ENCODE results near the gene RTKN2. TPM values are rescaled to one million over a fixed set of nuclear protein-coding genes. Genes with fewer than 3 reads are reported as not detected.

Gene RTKN2
- total and polyA plus RNA-seq, 9 of the 15 experiments (the other 6 are each of a cell fraction or from before 2014, with no cell fraction given) = 0.03 to 0.11 (median 0.05) TPM; not detected in 2

DNA sequence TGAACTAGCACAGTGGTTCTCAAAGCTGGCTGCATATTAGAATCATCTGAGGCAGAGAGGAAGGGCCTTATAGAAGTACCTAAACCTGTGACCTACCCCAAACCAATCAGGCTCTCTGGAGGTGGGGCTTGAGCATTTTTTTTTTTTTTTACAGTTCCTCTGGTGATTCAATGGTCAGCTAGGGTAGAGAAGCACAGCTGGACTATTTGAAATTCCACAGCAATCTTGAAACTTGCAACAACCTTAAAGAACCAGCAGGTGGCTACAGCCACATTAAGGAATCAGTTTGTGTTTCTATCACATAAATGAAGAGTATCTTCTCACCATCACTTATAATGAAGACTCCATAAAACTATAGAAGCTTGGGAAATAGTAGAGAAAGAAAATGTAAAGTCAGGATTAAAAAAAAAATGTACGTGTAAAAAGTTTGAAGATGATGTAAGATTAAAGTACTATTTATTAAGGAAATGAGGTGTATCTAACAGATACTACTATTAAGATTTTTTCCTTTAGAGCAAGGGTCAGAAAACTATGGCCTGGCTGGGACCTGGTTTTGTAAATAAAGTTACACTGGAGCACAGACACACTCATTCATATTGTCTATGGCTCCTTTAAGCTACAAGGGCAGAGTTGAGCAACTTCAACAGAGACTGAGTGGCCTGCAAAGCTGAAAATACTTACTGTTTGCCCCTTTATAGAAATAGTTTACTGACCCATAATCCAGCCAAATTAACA lies 3.8 kb downstream of the RTKN2 start (continued):
- TF ChIP-seq MECOM (CRISPR knock-in tag; IDR thresholded peaks at IDR 0.05) (no peak), ELF4 (CRISPR knock-in tag; IDR thresholded peaks at IDR 0.05) (no peak), RAD21 (CRISPR knock-in tag; conservative IDR thresholded peaks at IDR 0.05 in 1 of 2, IDR thresholded peaks at IDR 0.05 in 1 of 2) (peak in 1 of 2 experiments; percentile 54; a peak in 2 of 4 replicates), ZBED1 (IDR thresholded peaks at IDR 0.05) (no peak), DNMT1 (IDR thresholded peaks at IDR 0.05) (no peak), CEBPG (CRISPR knock-in tag; IDR thresholded peaks at IDR 0.05) (no peak), CEBPG (tag; conservative IDR thresholded peaks at IDR 0.05 in 1 of 2, IDR thresholded peaks at IDR 0.05 in 1 of 2) (0 out of 4 replicates have a peak, but pooled peaks of 1 of the 2 experiments have one; percentile 19), ZNF384 (IDR thresholded peaks at IDR 0.05; ENCODE audit: low read depth, low read length) (peak; percentile 89), TAF15 (IDR thresholded peaks at IDR 0.05; ENCODE audit: low read depth, low read length) (no peak), OTX1 (CRISPR knock-in tag; IDR thresholded peaks at IDR 0.05) (no peak), DIDO1 (tag; IDR thresholded peaks at IDR 0.05; ENCODE audit: low read depth) (no peak)
- TF ChIP-seq, protein P1, sequence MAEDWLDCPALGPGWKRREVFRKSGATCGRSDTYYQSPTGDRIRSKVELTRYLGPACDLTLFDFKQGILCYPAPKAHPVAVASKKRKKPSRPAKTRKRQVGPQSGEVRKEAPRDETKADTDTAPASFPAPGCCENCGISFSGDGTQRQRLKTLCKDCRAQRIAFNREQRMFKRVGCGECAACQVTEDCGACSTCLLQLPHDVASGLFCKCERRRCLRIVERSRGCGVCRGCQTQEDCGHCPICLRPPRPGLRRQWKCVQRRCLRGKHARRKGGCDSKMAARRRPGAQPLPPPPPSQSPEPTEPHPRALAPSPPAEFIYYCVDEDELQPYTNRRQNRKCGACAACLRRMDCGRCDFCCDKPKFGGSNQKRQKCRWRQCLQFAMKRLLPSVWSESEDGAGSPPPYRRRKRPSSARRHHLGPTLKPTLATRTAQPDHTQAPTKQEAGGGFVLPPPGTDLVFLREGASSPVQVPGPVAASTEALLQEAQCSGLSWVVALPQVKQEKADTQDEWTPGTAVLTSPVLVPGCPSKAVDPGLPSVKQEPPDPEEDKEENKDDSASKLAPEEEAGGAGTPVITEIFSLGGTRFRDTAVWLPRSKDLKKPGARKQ (CRISPR knock-in tag; IDR thresholded peaks at IDR 0.05) = no peak
- TF ChIP-seq, protein P2, sequence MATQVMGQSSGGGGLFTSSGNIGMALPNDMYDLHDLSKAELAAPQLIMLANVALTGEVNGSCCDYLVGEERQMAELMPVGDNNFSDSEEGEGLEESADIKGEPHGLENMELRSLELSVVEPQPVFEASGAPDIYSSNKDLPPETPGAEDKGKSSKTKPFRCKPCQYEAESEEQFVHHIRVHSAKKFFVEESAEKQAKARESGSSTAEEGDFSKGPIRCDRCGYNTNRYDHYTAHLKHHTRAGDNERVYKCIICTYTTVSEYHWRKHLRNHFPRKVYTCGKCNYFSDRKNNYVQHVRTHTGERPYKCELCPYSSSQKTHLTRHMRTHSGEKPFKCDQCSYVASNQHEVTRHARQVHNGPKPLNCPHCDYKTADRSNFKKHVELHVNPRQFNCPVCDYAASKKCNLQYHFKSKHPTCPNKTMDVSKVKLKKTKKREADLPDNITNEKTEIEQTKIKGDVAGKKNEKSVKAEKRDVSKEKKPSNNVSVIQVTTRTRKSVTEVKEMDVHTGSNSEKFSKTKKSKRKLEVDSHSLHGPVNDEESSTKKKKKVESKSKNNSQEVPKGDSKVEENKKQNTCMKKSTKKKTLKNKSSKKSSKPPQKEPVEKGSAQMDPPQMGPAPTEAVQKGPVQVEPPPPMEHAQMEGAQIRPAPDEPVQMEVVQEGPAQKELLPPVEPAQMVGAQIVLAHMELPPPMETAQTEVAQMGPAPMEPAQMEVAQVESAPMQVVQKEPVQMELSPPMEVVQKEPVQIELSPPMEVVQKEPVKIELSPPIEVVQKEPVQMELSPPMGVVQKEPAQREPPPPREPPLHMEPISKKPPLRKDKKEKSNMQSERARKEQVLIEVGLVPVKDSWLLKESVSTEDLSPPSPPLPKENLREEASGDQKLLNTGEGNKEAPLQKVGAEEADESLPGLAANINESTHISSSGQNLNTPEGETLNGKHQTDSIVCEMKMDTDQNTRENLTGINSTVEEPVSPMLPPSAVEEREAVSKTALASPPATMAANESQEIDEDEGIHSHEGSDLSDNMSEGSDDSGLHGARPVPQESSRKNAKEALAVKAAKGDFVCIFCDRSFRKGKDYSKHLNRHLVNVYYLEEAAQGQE (IDR thresholded peaks at IDR 0.05; ENCODE audit: borderline replicate concordance) = peak; percentile 35; the same call in 1 of the 2 replicates
- TF ChIP-seq, protein P2 (CRISPR knock-in tag; IDR thresholded peaks at IDR 0.05; ENCODE audit: low read depth) = no peak
- TF ChIP-seq, protein P3, sequence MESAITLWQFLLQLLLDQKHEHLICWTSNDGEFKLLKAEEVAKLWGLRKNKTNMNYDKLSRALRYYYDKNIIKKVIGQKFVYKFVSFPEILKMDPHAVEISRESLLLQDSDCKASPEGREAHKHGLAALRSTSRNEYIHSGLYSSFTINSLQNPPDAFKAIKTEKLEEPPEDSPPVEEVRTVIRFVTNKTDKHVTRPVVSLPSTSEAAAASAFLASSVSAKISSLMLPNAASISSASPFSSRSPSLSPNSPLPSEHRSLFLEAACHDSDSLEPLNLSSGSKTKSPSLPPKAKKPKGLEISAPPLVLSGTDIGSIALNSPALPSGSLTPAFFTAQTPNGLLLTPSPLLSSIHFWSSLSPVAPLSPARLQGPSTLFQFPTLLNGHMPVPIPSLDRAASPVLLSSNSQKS (CRISPR knock-in tag; IDR thresholded peaks at IDR 0.05) = no peak
- TF ChIP-seq, protein P4, sequence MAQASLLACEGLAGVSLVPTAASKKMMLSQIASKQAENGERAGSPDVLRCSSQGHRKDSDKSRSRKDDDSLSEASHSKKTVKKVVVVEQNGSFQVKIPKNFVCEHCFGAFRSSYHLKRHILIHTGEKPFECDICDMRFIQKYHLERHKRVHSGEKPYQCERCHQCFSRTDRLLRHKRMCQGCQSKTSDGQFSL (CRISPR knock-in tag; IDR thresholded peaks at IDR 0.05) = no peak
- TF ChIP-seq, protein P4 (tag; IDR thresholded peaks at IDR 0.05) = no peak

All from K562 (cell line).